SK-N-MC (cell line): Measurements from ENCODE around the gene ZPLD1.

Experiments
- EZH2 ChIP-seq: fragments of 200-600 bp; sonication (generic); IDR thresholded peaks from one replicate; pipeline ENCODE4 v1.6.1; 2017; ENCODE audit warnings: antibody characterized with exemption
- POLR2AphosphoS5 ChIP-seq: IDR thresholded peaks from 2 replicates; pipeline ENCODE4 v1.6.1; 2012; ENCODE audit warnings: mild to moderate bottlenecking, low read depth, low read length, borderline replicate concordance

GRCh38 chr3:102505542-102505941 is 70.7 kb downstream of the ZPLD1 start:
- TF ChIP-seq EZH2 (no peak), POLR2AphosphoS5 (no peak)
